GM10266 (cell line): ENCODE data around the gene CNN1.

Experiments
- DNase-seq: peaks from one replicate; pipeline ENCODE4 v3.0.0; 2012; ENCODE audit errors: extremely low spot score
- CTCF ChIP-seq: IDR thresholded peaks from 2 replicates; pipeline ENCODE4 v1.5.1; 2012; ENCODE audit warnings: mild to moderate bottlenecking, low read depth; ENCODE audit not compliant: control insufficient read depth, insufficient read depth; ENCODE audit errors: missing control alignments

The CNN1 gene

GRCh38 chr19:11534948-11535347, 3.7 kb upstream of the CNN1 start:
- no peak for DNase-seq

GRCh38 chr19:11535792-11536595, 2.7 kb upstream of the CNN1 start:
- TF ChIP-seq CTCF: peak; percentile 89
- DNase-seq: peak; percentile 97

More at GRCh38 chr19:11534948-11535347, 3.7 kb upstream of the CNN1 start:
- no peak for TF ChIP-seq CTCF

- TF ChIP-seq CTCF: no peak
- DNase-seq: peak; percentile 54
These were observed 1.1 kb downstream of the CNN1 start for GRCh38 chr19:11539495-11540365.

- no peak for TF ChIP-seq CTCF
- DNase-seq: no peak
These were observed 2.0 kb downstream of the CNN1 start for GRCh38 chr19:11540645-11541044.

GRCh38 chr19:11541238-11541637, 2.6 kb downstream of the CNN1 start:
- TF ChIP-seq CTCF: no peak

GRCh38 chr19:11547929-11548700, 9.5 kb downstream of the CNN1 start:
- TF ChIP-seq CTCF: no peak
- DNase-seq: no peak

More at GRCh38 chr19:11541238-11541637, 2.6 kb downstream of the CNN1 start:
- DNase-seq: peak; percentile 39
